Bronchial epithelial cell (primary cell): ENCODE data around the gene OR52A1. TPM values are rescaled to one million over a fixed set of nuclear protein-coding genes. Genes with fewer than 3 reads are reported as not detected.
A peak's percentile ranks its signal among the peaks of the same experiment; 100 is the strongest.

Experiments
- DNase-seq: peaks from one replicate; pipeline ENCODE4 v3.0.0-alpha.2; 2010; ENCODE audit warnings: low read depth
- FAIRE-seq: peaks from 2 replicates; lab custom pipeline; 2011; peaks lifted over from hg19 to GRCh38; lab: Jason Lieb, UNC
- H3K27me3 ChIP-seq: 2 replicates; pipeline ENCODE4 v1.5.1; 2011; ENCODE audit warnings: low read length; ENCODE audit not compliant: control insufficient read depth, insufficient read depth
- H3K36me3 ChIP-seq: 2 replicates; pipeline ENCODE4 v1.5.1; 2011; ENCODE audit warnings: low read length; ENCODE audit not compliant: control insufficient read depth, insufficient read depth
- H3K4me3 ChIP-seq: 2 replicates; pipeline ENCODE4 v1.5.1; 2011; ENCODE audit warnings: mild to moderate bottlenecking, low read depth, low read length, control low read depth
- CTCF ChIP-seq: IDR thresholded peaks from 2 replicates; pipeline ENCODE4 v1.5.1; 2011; ENCODE audit warnings: mild to moderate bottlenecking, moderate library complexity, low read length, control low read depth, inconsistent platforms; ENCODE audit not compliant: insufficient read depth, severe bottlenecking
- total RNA-seq: library from RNA; depleted of rRNA; stranded (reverse); fragments of >200 nt; gene quantifications from 2 replicates; pipeline ENCODE4 v1.2.1, GENCODE V29; 2014

The OR52A1 gene
- total RNA-seq, 1 donor from 2014 or later: not detected

GRCh38 chr11:5137996-5138395, 16.6 kb downstream of the OR52A1 start, which contains the start of gene OR52A5:
Gene OR52A5, minus strand, starts transcription at chr11:5138356. Its CDS starts 5,714 bp downstream, at chr11:5132642.
- FAIRE-seq: no peak

DNA sequence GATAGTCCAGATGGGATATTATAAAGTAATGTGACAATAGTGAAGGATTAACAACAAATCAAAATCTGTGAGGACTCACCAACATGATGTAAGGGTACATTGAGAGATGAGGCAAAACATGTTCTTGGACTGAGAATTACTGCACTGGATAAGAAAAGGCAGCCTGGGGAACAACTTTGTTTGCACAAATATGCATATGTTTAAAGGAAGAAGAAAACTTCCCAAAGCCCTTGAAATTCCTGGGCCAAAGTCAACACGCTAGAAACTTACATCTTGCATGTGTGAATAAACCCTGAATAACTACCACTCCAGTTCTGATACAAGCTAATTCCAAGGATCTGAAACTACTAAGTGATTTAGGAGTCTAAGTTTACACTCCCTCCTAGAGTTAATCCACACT, 17.5 kb downstream of the OR52A1 start:
- Histone ChIP-seq H3K27me3 (no peaks in the 10 kb centered on the region), H3K4me3 (no peak overlapping the region), H3K36me3 (no peaks in the 10 kb centered on the region)
- DNase-seq: no peak
- no peak for FAIRE-seq
- TF ChIP-seq CTCF: no peak

More at GRCh38 chr11:5137996-5138395, 16.6 kb downstream of the OR52A1 start, which contains the start of gene OR52A5:
- Histone ChIP-seq H3K36me3 (no peaks in the 10 kb centered on the region), H3K27me3 (no peaks in the 10 kb centered on the region), H3K4me3 (no peak within 1 kb of the TSS)
- no peak for DNase-seq
- TF ChIP-seq CTCF: no peak

DNA sequence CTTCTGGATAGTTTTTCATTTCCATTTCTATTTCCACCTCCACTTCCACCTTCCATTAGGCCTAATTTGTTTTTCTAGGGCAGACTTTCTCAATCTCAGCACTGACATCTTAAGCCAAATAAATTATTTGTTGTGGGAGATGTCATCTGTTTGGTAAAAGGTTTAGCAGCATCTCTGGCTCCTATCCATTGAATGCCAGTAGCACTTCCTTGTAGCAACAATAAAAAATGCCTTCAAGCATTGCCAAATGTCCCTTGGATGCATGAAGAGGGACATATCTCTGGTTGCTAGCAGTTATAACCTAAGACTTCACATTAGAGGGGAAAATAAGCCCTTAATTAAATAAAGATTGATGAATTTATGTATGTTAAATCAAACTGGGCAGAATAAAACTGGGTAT, 18.3 kb downstream of the OR52A1 start:
- FAIRE-seq (no peak), DNase-seq (no peak)
- Histone ChIP-seq H3K27me3 (no peaks in the 10 kb centered on the region), H3K36me3 (no peaks in the 10 kb centered on the region), H3K4me3 (no peak overlapping the region)
- TF ChIP-seq CTCF: no peak

DNA sequence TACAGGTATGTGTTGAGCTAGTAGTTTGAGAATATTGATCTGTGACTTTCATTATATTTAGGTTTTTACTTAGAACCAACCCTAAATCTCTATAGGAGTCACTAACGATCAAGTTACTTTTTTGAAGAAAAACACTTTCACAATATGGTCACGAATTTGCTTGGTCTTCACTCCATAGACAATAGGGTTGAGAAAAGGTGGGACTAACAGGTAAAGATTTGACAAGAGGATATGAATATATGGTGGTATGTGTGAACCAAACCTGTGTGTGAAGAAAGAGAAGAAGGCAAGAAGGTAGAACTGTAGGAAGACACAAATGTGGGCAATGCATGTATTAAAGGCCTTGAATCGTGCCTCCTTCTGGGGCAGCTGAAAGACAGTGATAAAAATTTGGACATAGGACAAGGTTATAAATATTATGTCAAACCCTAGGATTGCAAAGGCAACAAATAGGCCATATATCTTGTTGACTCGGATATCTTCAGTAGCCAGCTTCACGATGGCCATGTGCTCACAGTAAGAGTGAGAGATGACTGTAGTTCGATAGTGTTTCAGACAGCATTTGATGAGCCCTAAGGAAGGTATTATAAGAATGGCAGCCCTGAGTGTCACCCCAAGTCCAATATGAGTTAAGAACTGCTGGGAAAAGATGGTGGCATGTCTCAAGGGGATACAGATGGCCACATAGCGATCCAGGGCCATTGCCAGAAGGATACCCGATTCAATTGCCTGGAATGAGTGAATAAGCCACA, 22.8 kb downstream of the OR52A1 start:
- no peak for FAIRE-seq
- no peak for DNase-seq
- TF ChIP-seq CTCF: no peak
- no peak overlapping the region for H3K4me3 ChIP-seq
- no peaks in the 10 kb centered on the region for H3K27me3 ChIP-seq
- H3K36me3 ChIP-seq: no peaks in the 10 kb centered on the region

- Histone ChIP-seq H3K27me3 (no peaks in the 10 kb centered on the region), H3K4me3 (no peak overlapping the region), H3K36me3 (no peaks in the 10 kb centered on the region)
- TF ChIP-seq CTCF: no peak
- FAIRE-seq (no peak), DNase-seq (peak; percentile 20)
These were observed 25.1 kb downstream of the OR52A1 start for GRCh38 chr11:5129457-5129877.
